H9 (cell line): ENCODE measurements around the gene ISG20. TPM values are rescaled to one million over a fixed set of nuclear protein-coding genes. Genes with fewer than 3 reads are reported as not detected.

ENCODE experiments used
- DNase-seq: peaks from one replicate; pipeline ENCODE4 v3.0.0-alpha.2; 2017
- H2AFZ ChIP-seq: one replicate; pipeline ENCODE4 v1.6.1; 2013; ENCODE audit warnings: mild to moderate bottlenecking, low read length, control low read depth, moderate library complexity
- H2AK5ac ChIP-seq: 2 replicates; pipeline ENCODE4 v1.6.1; 2013; ENCODE audit warnings: low read length, control low read depth, mixed read lengths; ENCODE audit not compliant: insufficient read length
- H2BK120ac ChIP-seq: one replicate; pipeline ENCODE4 v1.6.1; 2013; ENCODE audit warnings: low read depth, mild to moderate bottlenecking, low read length, control low read depth, inconsistent platforms; ENCODE audit not compliant: poor library complexity, severe bottlenecking
- H2BK12ac ChIP-seq: 2 replicates; pipeline ENCODE4 v1.6.1; 2013; ENCODE audit warnings: low read length, control low read depth, mixed read lengths, low read depth; ENCODE audit not compliant: insufficient read length
- H2BK15ac ChIP-seq: 2 replicates; pipeline ENCODE4 v1.6.1; 2013; ENCODE audit warnings: low read depth, low read length, control low read depth
- H2BK20ac ChIP-seq: one replicate; pipeline ENCODE4 v1.6.1; 2013; ENCODE audit warnings: low read depth, mild to moderate bottlenecking, low read length, control low read depth, inconsistent platforms; ENCODE audit not compliant: poor library complexity, severe bottlenecking
- H2BK5ac ChIP-seq: 2 replicates; pipeline ENCODE4 v1.6.1; 2013; ENCODE audit warnings: low read length, control low read depth, mixed read lengths; ENCODE audit not compliant: insufficient read length
- H3K14ac ChIP-seq: 2 replicates; pipeline ENCODE4 v1.6.1; 2013; ENCODE audit warnings: low read length, control low read depth; ENCODE audit not compliant: insufficient read depth
- H3K18ac ChIP-seq: 2 replicates; pipeline ENCODE4 v1.6.1; 2013; ENCODE audit warnings: low read depth, mild to moderate bottlenecking, mixed read lengths, low read length, control low read depth; ENCODE audit not compliant: insufficient read length
- H3K23ac ChIP-seq: 2 replicates; pipeline ENCODE4 v1.6.1; 2013; ENCODE audit warnings: low read length, control low read depth, mixed read lengths, low read depth; ENCODE audit not compliant: insufficient read length
- H3K23me2 ChIP-seq: 2 replicates; pipeline ENCODE4 v1.6.1; 2013; ENCODE audit warnings: low read depth, mild to moderate bottlenecking, mixed read lengths, low read length, control low read depth; ENCODE audit not compliant: insufficient read length, poor library complexity, severe bottlenecking
- H3K27ac ChIP-seq: 2 replicates; pipeline ENCODE4 v1.5.1; 2013; ENCODE audit warnings: low read length, control low read depth, mixed read lengths, low read depth; ENCODE audit not compliant: insufficient read length
- H3K27me3 ChIP-seq: 2 replicates; pipeline ENCODE4 v1.6.1; 2013; ENCODE audit warnings: low read length, control low read depth, inconsistent platforms; ENCODE audit not compliant: insufficient read depth
- H3K4ac ChIP-seq: 2 replicates; pipeline ENCODE4 v1.6.1; 2013; ENCODE audit warnings: low read depth, mild to moderate bottlenecking, control low read depth, inconsistent platforms, low read length, moderate library complexity
- H3K4me1 ChIP-seq: 2 replicates; pipeline ENCODE4 v1.6.1; 2013; ENCODE audit warnings: low read length, control low read depth, inconsistent platforms; ENCODE audit not compliant: insufficient read depth
- H3K4me2 ChIP-seq: 2 replicates; pipeline ENCODE4 v1.6.1; 2013; ENCODE audit warnings: low read length, control low read depth, mixed read lengths; ENCODE audit not compliant: insufficient read length, insufficient read depth
- H3K56ac ChIP-seq: 2 replicates; pipeline ENCODE4 v1.6.1; 2013; ENCODE audit warnings: low read depth, mild to moderate bottlenecking, mixed read lengths, low read length, control low read depth; ENCODE audit not compliant: insufficient read length
- H3K79me1 ChIP-seq: 2 replicates; pipeline ENCODE4 v1.6.1; 2013; ENCODE audit warnings: low read depth, mild to moderate bottlenecking, moderate library complexity, low read length, control low read depth, inconsistent platforms; ENCODE audit not compliant: insufficient read depth, poor library complexity, severe bottlenecking
- H3K79me2 ChIP-seq: 2 replicates; pipeline ENCODE4 v1.6.1; 2013; ENCODE audit warnings: low read length, control low read depth, inconsistent platforms; ENCODE audit not compliant: insufficient read depth
- H3K9ac ChIP-seq: 2 replicates; pipeline ENCODE4 v1.6.1; 2013; ENCODE audit warnings: low read length, control low read depth, mixed read lengths; ENCODE audit not compliant: insufficient read length; ENCODE audit errors: extremely low read depth
- H3K9me3 ChIP-seq: one replicate; pipeline ENCODE4 v1.6.1; 2013; ENCODE audit warnings: low read depth, low read length, inconsistent platforms; ENCODE audit not compliant: control insufficient read depth
- H3T11ph ChIP-seq: one replicate; pipeline ENCODE4 v1.6.1; 2013; ENCODE audit warnings: mild to moderate bottlenecking, low read length, control low read depth, inconsistent platforms
- H4K20me1 ChIP-seq: one replicate; pipeline ENCODE4 v1.6.1; 2013; ENCODE audit not compliant: control insufficient read depth, insufficient read length, insufficient read depth
- H4K5ac ChIP-seq: 2 replicates; pipeline ENCODE4 v1.6.1; 2013; ENCODE audit warnings: low read depth, mild to moderate bottlenecking, mixed read lengths, low read length, control low read depth; ENCODE audit not compliant: insufficient read length
- H4K8ac ChIP-seq: replicated peaks from 2 replicates; pipeline ENCODE4 v1.6.1; 2013; ENCODE audit warnings: low read length, control low read depth, mixed read lengths, low read depth; ENCODE audit not compliant: insufficient read length
- H4K91ac ChIP-seq: 2 replicates; pipeline ENCODE4 v1.6.1; 2013; ENCODE audit warnings: low read depth, mild to moderate bottlenecking, moderate library complexity, mixed read lengths, low read length, control low read depth; ENCODE audit not compliant: insufficient read length
- H3K27ac Mint-ChIP-seq, 3 experiments: 2 replicates in 2 of 3; 3 replicates in 1 of 3; pipeline ENCODE4 v1.8.0; 2020 to 2021; ENCODE audit warnings: mixed read lengths in 3 of 3, mild to moderate bottlenecking in 1 of 3, moderate library complexity in 1 of 3
- H3K27me3 Mint-ChIP-seq: 2 replicates; pipeline ENCODE4 v1.8.0; 2021; ENCODE audit warnings: low read depth, mild to moderate bottlenecking, moderate library complexity, mixed read lengths
- H3K36me3 Mint-ChIP-seq, 3 experiments: 2 replicates in 2 of 3; 3 replicates in 1 of 3; pipeline ENCODE4 v1.8.0; 2020 to 2021; ENCODE audit warnings: low read depth in 3 of 3, mixed read lengths in 3 of 3; ENCODE audit not compliant: insufficient read depth in 1 of 3
- H3K4me1 Mint-ChIP-seq, 2 experiments: 2 replicates each; pipeline ENCODE4 v1.8.0; 2020; ENCODE audit warnings: mixed read lengths in 2 of 2
- H3K4me3 Mint-ChIP-seq, 2 experiments: 2 replicates in 1 of 2; 3 replicates in 1 of 2; pipeline ENCODE4 v1.8.0; 2020 to 2021; ENCODE audit warnings: mild to moderate bottlenecking in 2 of 2, mixed read lengths in 2 of 2, moderate library complexity in 1 of 2
- H3K9me3 Mint-ChIP-seq, 2 experiments: 2 replicates in 1 of 2; 3 replicates in 1 of 2; pipeline ENCODE4 v1.8.0; 2020; ENCODE audit warnings: mild to moderate bottlenecking in 2 of 2, mixed read lengths in 2 of 2, moderate library complexity in 1 of 2
- WGBS: extraction: QIAGEN DNeasy Blood & Tissue Kit; methylation state at CpG from one replicate; pipeline ENCODE4 v1.1.7; 2013; ENCODE audit warnings: missing lambda C conversion rate, low lambda C conversion rate, mixed read lengths; ENCODE audit not compliant: insufficient read length; ENCODE audit errors: extremely low coverage; 5-methylcytosine and 5-hydroxymethylcytosine counted together
- total RNA-seq: library from RNA; stranded (reverse); gene quantifications from 2 replicates; pipeline ENCODE4 v1.2.1, GENCODE V29; 2021
- TF ChIP-seq, protein P1 (sequence below): fragments of 200-600 bp; sonication (generic); conservative IDR thresholded peaks from 3 replicates; pipeline ENCODE4 v1.8.0; 2021; ENCODE audit warnings: antibody characterized with exemption, mild to moderate bottlenecking

Gene ISG20
- total RNA-seq, 1 experiment from 2014 or later, result 7.4 TPM

DNA sequence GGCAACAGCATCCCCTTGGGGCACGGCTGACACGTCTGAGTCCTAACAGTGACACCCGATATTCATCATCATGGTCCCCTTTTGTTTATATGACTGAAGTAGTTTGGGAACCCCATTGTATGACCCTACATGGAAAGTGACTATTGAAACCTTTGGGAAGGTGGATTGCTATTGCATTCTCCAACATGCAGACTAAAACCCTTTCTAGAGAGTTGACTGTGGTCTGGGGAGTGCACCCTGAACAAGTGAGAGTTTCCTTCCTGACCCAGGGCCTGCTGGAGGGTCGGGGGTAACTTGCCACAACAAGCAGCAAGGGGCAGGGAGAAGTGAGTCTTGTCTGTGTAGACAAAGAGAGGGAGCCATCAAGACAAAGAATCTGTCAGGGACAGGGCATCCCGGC lies 54.4 kb downstream of the ISG20 start:
- Histone ChIP-seq H3K4me1 (no peaks in the 10 kb centered on the region), H3K56ac (no peak overlapping the region), H3K9ac (no peak overlapping the region), H4K5ac (no peak overlapping the region), H3K79me1 (no peaks in the 10 kb centered on the region), H3T11ph (no peak overlapping the region), H3K27me3 (no peaks in the 10 kb centered on the region), H3K9me3 (peaks cover 7% of the 10 kb centered on the region), H3K27ac (no peak overlapping the region), H2AFZ (no peak overlapping the region), H3K14ac (no peak overlapping the region), H2AK5ac (no peak overlapping the region), H4K8ac (no peak overlapping the region), H2BK15ac (no peak overlapping the region), H4K20me1 (no peaks in the 10 kb centered on the region), H4K91ac (no peak overlapping the region), H3K23ac (no peak overlapping the region), H2BK12ac (no peak overlapping the region), H3K79me2 (no peaks in the 10 kb centered on the region), H2BK120ac (no peak overlapping the region), H3K23me2 (no peaks in the 10 kb centered on the region), H3K18ac (no peak overlapping the region), H2BK5ac (no peak overlapping the region), H3K4ac (no peak overlapping the region), H3K4me2 (no peak overlapping the region), H2BK20ac (no peak overlapping the region)
- H3K36me3 Mint-ChIP-seq, result peaks cover 0 to 11% (median 0%) of the 10 kb centered on the region in 3 experiments; a peak in 3 of 7 replicates
- no peaks in the 10 kb centered on the region for H3K4me1 Mint-ChIP-seq
- no peak for DNase-seq
- TF ChIP-seq, protein P1, sequence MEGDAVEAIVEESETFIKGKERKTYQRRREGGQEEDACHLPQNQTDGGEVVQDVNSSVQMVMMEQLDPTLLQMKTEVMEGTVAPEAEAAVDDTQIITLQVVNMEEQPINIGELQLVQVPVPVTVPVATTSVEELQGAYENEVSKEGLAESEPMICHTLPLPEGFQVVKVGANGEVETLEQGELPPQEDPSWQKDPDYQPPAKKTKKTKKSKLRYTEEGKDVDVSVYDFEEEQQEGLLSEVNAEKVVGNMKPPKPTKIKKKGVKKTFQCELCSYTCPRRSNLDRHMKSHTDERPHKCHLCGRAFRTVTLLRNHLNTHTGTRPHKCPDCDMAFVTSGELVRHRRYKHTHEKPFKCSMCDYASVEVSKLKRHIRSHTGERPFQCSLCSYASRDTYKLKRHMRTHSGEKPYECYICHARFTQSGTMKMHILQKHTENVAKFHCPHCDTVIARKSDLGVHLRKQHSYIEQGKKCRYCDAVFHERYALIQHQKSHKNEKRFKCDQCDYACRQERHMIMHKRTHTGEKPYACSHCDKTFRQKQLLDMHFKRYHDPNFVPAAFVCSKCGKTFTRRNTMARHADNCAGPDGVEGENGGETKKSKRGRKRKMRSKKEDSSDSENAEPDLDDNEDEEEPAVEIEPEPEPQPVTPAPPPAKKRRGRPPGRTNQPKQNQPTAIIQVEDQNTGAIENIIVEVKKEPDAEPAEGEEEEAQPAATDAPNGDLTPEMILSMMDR, result no peak
- no CpG with 5 or more reads among the region's 5 CpGs for WGBS
- no peak overlapping the region for H3K4me3 Mint-ChIP-seq
- no peak overlapping the region; a peak in 1 of 7 replicates for H3K27ac Mint-ChIP-seq
- peaks cover 51% of the 10 kb centered on the region for H3K27me3 Mint-ChIP-seq
- H3K9me3 Mint-ChIP-seq, result peaks cover 15% of the 10 kb centered on the region in 2 experiments
